HepG2 (cell line): ENCODE measurements around the gene ARAP1. TPM values are rescaled to one million over a fixed set of nuclear protein-coding genes. Genes with fewer than 3 reads are reported as not detected.
A peak's percentile ranks its signal among the peaks of the same experiment; 100 is the strongest.

Source experiments
- BATF2 ChIP-seq: sonication (generic); formaldehyde crosslinking; IDR thresholded peaks from 2 replicates; pipeline ENCODE4 v1.8.0; 2022; ENCODE audit warnings: mild to moderate bottlenecking, missing genetic modification reagents, moderate library complexity
- SKI ChIP-seq: fragments of 450-650 bp; IDR thresholded peaks from one replicate; pipeline ENCODE4 v1.6.1; 2018; ENCODE audit warnings: mild to moderate bottlenecking; ENCODE audit not compliant: partially characterized antibody
- ZFP62 ChIP-seq: sonication (generic); formaldehyde crosslinking; IDR thresholded peaks from 2 replicates; pipeline ENCODE4 v1.4.0; 2020; ENCODE audit warnings: missing genetic modification reagents
- ZNF230 ChIP-seq: sonication (generic); formaldehyde crosslinking; IDR thresholded peaks from 2 replicates; pipeline ENCODE4 v1.4.0; 2020; ENCODE audit warnings: mild to moderate bottlenecking, missing genetic modification reagents
- ZNF3 ChIP-seq: IDR thresholded peaks from 2 replicates; pipeline ENCODE4 v1.7.0; 2017; ENCODE audit warnings: inconsistent platforms
- ZNF317 ChIP-seq: sonication (generic); formaldehyde crosslinking; IDR thresholded peaks from 2 replicates; pipeline ENCODE4 v1.5.0; 2020; ENCODE audit warnings: mild to moderate bottlenecking, missing genetic modification reagents
- ZNF775 ChIP-seq: sonication (generic); formaldehyde crosslinking; IDR thresholded peaks from 2 replicates; pipeline ENCODE4 v1.4.0; 2020; ENCODE audit warnings: missing genetic modification reagents, mild to moderate bottlenecking, moderate library complexity, borderline replicate concordance
- ZSCAN5A ChIP-seq: sonication (generic); formaldehyde crosslinking; IDR thresholded peaks from 2 replicates; pipeline ENCODE4 v1.8.0; 2022; ENCODE audit warnings: mild to moderate bottlenecking, missing genetic modification reagents, borderline replicate concordance
- polyA plus RNA-seq, 8 experiments: library from polyadenylated mRNA; depleted of rRNA in 3 of 8; stranded (reverse) in 7 of 8; unstranded in 1 of 8; fragments of >200 nt; fragmentation: Illumina TruSeq in 4 of 8; extraction: Trizol in 4 of 8; gene quantifications; 2 replicates each; pipeline versions ENCODE4 v1.2.1 to v1.2.3, GENCODE V29; 2011 to 2016; ENCODE audit warnings: low read depth in 4 of 8, missing spikeins in 1 of 8, mixed read lengths in 1 of 8; ENCODE audit not compliant: insufficient read depth in 1 of 8
- total RNA-seq, 5 experiments: library from RNA; depleted of rRNA; stranded (reverse); fragments of >200 nt; fragmentation: Illumina TruSeq; extraction: Trizol; gene quantifications; 2 replicates each; pipeline ENCODE4 v1.2.3, GENCODE V29; 2016; ENCODE audit warnings: low read depth in 1 of 5
- TF ChIP-seq, protein P1 (sequence below): sonication (generic); formaldehyde crosslinking; IDR thresholded peaks from 2 replicates; pipeline ENCODE4 v1.8.1; 2022; ENCODE audit warnings: low read depth, mild to moderate bottlenecking, missing genetic modification reagents
- TF ChIP-seq, protein P2 (sequence below): sonication (generic); formaldehyde crosslinking; IDR thresholded peaks from 2 replicates; pipeline ENCODE4 v1.4.0; 2020; ENCODE audit warnings: mild to moderate bottlenecking, missing genetic modification reagents
- TF ChIP-seq, protein P3 (sequence below): sonication (generic); formaldehyde crosslinking; IDR thresholded peaks from 2 replicates; pipeline ENCODE4 v1.4.0; 2020; ENCODE audit warnings: missing genetic modification reagents

The ARAP1 gene
- total and polyA plus RNA-seq, 2 of the 13 experiments (the other 11 are each of a cell fraction or from before 2014, with no cell fraction given): 43.2 to 55.5 TPM

- TF ChIP-seq ZSCAN5A (CRISPR knock-in tag) (peak; percentile 75; the same call in 1 of the 2 replicates), ZNF3 (no peak), ZNF230 (CRISPR knock-in tag) (no peak), ZNF775 (CRISPR knock-in tag) (no peak), ZNF317 (CRISPR knock-in tag) (no peak), SKI (no peak), BATF2 (no peak), ZFP62 (CRISPR knock-in tag) (no peak)
- TF ChIP-seq, protein P1, sequence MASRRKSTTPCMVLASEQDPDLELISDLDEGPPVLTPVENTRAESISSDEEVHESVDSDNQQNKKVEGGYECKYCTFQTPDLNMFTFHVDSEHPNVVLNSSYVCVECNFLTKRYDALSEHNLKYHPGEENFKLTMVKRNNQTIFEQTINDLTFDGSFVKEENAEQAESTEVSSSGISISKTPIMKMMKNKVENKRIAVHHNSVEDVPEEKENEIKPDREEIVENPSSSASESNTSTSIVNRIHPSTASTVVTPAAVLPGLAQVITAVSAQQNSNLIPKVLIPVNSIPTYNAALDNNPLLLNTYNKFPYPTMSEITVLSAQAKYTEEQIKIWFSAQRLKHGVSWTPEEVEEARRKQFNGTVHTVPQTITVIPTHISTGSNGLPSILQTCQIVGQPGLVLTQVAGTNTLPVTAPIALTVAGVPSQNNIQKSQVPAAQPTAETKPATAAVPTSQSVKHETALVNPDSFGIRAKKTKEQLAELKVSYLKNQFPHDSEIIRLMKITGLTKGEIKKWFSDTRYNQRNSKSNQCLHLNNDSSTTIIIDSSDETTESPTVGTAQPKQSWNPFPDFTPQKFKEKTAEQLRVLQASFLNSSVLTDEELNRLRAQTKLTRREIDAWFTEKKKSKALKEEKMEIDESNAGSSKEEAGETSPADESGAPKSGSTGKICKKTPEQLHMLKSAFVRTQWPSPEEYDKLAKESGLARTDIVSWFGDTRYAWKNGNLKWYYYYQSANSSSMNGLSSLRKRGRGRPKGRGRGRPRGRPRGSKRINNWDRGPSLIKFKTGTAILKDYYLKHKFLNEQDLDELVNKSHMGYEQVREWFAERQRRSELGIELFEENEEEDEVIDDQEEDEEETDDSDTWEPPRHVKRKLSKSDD: no peak
- TF ChIP-seq, protein P2, sequence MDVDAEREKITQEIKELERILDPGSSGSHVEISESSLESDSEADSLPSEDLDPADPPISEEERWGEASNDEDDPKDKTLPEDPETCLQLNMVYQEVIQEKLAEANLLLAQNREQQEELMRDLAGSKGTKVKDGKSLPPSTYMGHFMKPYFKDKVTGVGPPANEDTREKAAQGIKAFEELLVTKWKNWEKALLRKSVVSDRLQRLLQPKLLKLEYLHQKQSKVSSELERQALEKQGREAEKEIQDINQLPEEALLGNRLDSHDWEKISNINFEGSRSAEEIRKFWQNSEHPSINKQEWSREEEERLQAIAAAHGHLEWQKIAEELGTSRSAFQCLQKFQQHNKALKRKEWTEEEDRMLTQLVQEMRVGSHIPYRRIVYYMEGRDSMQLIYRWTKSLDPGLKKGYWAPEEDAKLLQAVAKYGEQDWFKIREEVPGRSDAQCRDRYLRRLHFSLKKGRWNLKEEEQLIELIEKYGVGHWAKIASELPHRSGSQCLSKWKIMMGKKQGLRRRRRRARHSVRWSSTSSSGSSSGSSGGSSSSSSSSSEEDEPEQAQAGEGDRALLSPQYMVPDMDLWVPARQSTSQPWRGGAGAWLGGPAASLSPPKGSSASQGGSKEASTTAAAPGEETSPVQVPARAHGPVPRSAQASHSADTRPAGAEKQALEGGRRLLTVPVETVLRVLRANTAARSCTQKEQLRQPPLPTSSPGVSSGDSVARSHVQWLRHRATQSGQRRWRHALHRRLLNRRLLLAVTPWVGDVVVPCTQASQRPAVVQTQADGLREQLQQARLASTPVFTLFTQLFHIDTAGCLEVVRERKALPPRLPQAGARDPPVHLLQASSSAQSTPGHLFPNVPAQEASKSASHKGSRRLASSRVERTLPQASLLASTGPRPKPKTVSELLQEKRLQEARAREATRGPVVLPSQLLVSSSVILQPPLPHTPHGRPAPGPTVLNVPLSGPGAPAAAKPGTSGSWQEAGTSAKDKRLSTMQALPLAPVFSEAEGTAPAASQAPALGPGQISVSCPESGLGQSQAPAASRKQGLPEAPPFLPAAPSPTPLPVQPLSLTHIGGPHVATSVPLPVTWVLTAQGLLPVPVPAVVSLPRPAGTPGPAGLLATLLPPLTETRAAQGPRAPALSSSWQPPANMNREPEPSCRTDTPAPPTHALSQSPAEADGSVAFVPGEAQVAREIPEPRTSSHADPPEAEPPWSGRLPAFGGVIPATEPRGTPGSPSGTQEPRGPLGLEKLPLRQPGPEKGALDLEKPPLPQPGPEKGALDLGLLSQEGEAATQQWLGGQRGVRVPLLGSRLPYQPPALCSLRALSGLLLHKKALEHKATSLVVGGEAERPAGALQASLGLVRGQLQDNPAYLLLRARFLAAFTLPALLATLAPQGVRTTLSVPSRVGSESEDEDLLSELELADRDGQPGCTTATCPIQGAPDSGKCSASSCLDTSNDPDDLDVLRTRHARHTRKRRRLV: 0 out of 2 replicates have a peak, but pooled peaks have one; percentile 47
- TF ChIP-seq, protein P3, sequence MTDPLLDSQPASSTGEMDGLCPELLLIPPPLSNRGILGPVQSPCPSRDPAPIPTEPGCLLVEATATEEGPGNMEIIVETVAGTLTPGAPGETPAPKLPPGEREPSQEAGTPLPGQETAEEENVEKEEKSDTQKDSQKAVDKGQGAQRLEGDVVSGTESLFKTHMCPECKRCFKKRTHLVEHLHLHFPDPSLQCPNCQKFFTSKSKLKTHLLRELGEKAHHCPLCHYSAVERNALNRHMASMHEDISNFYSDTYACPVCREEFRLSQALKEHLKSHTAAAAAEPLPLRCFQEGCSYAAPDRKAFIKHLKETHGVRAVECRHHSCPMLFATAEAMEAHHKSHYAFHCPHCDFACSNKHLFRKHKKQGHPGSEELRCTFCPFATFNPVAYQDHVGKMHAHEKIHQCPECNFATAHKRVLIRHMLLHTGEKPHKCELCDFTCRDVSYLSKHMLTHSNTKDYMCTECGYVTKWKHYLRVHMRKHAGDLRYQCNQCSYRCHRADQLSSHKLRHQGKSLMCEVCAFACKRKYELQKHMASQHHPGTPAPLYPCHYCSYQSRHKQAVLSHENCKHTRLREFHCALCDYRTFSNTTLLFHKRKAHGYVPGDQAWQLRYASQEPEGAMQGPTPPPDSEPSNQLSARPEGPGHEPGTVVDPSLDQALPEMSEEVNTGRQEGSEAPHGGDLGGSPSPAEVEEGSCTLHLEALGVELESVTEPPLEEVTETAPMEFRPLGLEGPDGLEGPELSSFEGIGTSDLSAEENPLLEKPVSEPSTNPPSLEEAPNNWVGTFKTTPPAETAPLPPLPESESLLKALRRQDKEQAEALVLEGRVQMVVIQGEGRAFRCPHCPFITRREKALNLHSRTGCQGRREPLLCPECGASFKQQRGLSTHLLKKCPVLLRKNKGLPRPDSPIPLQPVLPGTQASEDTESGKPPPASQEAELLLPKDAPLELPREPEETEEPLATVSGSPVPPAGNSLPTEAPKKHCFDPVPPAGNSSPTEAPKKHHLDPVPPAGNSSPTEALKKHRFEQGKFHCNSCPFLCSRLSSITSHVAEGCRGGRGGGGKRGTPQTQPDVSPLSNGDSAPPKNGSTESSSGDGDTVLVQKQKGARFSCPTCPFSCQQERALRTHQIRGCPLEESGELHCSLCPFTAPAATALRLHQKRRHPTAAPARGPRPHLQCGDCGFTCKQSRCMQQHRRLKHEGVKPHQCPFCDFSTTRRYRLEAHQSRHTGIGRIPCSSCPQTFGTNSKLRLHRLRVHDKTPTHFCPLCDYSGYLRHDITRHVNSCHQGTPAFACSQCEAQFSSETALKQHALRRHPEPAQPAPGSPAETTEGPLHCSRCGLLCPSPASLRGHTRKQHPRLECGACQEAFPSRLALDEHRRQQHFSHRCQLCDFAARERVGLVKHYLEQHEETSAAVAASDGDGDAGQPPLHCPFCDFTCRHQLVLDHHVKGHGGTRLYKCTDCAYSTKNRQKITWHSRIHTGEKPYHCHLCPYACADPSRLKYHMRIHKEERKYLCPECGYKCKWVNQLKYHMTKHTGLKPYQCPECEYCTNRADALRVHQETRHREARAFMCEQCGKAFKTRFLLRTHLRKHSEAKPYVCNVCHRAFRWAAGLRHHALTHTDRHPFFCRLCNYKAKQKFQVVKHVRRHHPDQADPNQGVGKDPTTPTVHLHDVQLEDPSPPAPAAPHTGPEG (CRISPR knock-in tag): no peak
Observed at GRCh38 chr11:72778535-72779494, 26.6 kb upstream of the ARAP1 start (continued).
